Measurements from ENCODE around the gene ITCH. TPM values are rescaled to one million over a fixed set of nuclear protein-coding genes. Genes with fewer than 3 reads are reported as not detected.

The ITCH gene
- total RNA-seq, 1 experiment from 2014 or later, result 138 TPM

DNA sequence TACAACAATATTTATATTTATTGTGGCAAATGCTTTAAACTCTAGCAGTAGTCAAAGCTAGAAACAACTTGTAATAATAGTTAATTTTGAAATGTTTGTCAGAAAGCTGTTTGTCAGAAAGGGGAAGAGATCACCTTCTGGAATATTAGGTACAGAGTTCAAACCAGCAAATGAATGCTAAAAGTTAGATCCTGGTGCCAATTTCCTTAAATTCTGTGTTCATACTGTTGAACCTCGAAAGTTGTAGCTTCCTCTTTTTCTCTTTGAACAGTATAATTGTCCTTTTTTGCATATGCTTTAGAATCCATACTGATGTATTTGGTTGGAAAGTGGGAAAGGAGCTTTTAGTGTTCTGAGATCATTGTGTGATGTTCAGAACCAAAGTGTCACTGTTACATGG is 22.4 kb downstream of the ITCH start:
- H3K27me3 Mint-ChIP-seq (ENCODE audit: insufficient read depth, unreplicated experiment), result no peaks in the 10 kb centered on the region
- Histone ChIP-seq H3K27me3 (replicated peaks; ENCODE audit: control insufficient read depth, insufficient read depth, low read length) (no peaks in the 10 kb centered on the region), H3K36me3 (ENCODE audit: control insufficient read depth, insufficient read depth, low read length) (no peaks in the 10 kb centered on the region), H3K4me1 (peaks cover 41% of the 10 kb centered on the region), H3K4me3 (ENCODE audit: low read depth, low read length) (no peak overlapping the region), H3K9me3 (no peaks in the 10 kb centered on the region)
- H3K4me3 Mint-ChIP-seq (ENCODE audit: unreplicated experiment), result no peak overlapping the region
- intact Hi-C loops (cut with micrococcal nuclease; ENCODE audit: unreplicated experiment), result loop anchor here (5.0 kb wide), 1 partner anchor 73 kb away; no protein-coding TSS in a partner anchor
- BruUV-seq (replicated peaks), result no TSS peak
- peak overlapping the region; percentile 39 for H3K27ac Mint-ChIP-seq (ENCODE audit: unreplicated experiment)
- DNase-seq, result no peak
- H3K9me3 Mint-ChIP-seq (ENCODE audit: unreplicated experiment), result no peaks in the 10 kb centered on the region
- H3K4me1 Mint-ChIP-seq (ENCODE audit: low read depth, unreplicated experiment), result peaks cover 33% of the 10 kb centered on the region
- POLR2A ChIA-PET, result interaction anchor here (1.2 to 1.7 kb wide), 2 partner anchors 9 to 22 kb away, joined by 4 to 24 read pairs; partner anchors contain the start of gene ITCH
- CTCF ChIA-PET, result interaction anchor here (0.5 to 1.9 kb wide), 3 partner anchors 73 to 195 kb away, joined by 5 to 14 read pairs (median 5); no protein-coding TSS in a partner anchor
- peaks cover 97% of the 10 kb centered on the region for H3K36me3 Mint-ChIP-seq (ENCODE audit: insufficient read depth, unreplicated experiment)
- TF ChIP-seq, protein P1, sequence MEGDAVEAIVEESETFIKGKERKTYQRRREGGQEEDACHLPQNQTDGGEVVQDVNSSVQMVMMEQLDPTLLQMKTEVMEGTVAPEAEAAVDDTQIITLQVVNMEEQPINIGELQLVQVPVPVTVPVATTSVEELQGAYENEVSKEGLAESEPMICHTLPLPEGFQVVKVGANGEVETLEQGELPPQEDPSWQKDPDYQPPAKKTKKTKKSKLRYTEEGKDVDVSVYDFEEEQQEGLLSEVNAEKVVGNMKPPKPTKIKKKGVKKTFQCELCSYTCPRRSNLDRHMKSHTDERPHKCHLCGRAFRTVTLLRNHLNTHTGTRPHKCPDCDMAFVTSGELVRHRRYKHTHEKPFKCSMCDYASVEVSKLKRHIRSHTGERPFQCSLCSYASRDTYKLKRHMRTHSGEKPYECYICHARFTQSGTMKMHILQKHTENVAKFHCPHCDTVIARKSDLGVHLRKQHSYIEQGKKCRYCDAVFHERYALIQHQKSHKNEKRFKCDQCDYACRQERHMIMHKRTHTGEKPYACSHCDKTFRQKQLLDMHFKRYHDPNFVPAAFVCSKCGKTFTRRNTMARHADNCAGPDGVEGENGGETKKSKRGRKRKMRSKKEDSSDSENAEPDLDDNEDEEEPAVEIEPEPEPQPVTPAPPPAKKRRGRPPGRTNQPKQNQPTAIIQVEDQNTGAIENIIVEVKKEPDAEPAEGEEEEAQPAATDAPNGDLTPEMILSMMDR (IDR thresholded peaks at IDR 0.05; ENCODE audit: insufficient read depth in 1 of 2, low read depth in 1 of 2, low read length in 1 of 2, severe bottlenecking in 1 of 2, unreplicated experiment in 1 of 2), result no peak

DNA sequence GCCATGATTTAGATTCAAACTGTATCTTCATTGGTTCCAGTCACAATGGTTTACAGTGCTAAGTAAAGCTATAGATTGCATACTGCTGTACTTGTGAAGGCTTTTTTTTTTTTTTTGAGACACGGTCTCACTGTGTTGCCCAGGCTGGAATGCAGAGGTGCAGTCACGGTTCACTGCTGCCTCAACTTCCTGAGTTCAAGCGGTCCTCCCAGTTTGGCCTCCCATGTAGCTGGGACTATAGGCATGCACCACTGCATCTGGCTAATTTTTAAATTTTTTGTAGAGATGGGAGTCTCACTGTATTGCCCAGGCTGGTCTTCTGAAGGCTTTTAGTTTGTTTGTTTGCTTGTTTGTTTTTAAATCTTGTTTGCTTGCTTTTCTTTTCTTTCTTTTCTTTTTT is 24.9 kb downstream of the ITCH start:
- Mint-ChIP-seq H3K4me1 (ENCODE audit: low read depth, unreplicated experiment) (peaks cover 42% of the 10 kb centered on the region), H3K4me3 (ENCODE audit: unreplicated experiment) (no peak overlapping the region), H3K27me3 (ENCODE audit: insufficient read depth, unreplicated experiment) (no peaks in the 10 kb centered on the region), H3K27ac (ENCODE audit: unreplicated experiment) (peak overlapping the region; percentile 1), H3K36me3 (ENCODE audit: insufficient read depth, unreplicated experiment) (peaks cover 86% of the 10 kb centered on the region), H3K9me3 (ENCODE audit: unreplicated experiment) (no peaks in the 10 kb centered on the region)
- intact Hi-C loops (cut with micrococcal nuclease; ENCODE audit: unreplicated experiment), result loop anchor here (5.0 kb wide), 1 partner anchor 76 kb away; no protein-coding TSS in a partner anchor
- peaks cover 49% of the 10 kb centered on the region for H3K4me1 ChIP-seq
- no peaks in the 10 kb centered on the region for H3K36me3 ChIP-seq (ENCODE audit: control insufficient read depth, insufficient read depth, low read length)
- no peak overlapping the region for H3K4me3 ChIP-seq (ENCODE audit: low read depth, low read length)
- TF ChIP-seq, protein P1 (IDR thresholded peaks at IDR 0.05; ENCODE audit: insufficient read depth in 1 of 2, low read depth in 1 of 2, low read length in 1 of 2, severe bottlenecking in 1 of 2, unreplicated experiment in 1 of 2), result no peak
- ChIA-PET CTCF (interaction anchor here (0.6 to 1.6 kb wide), 3 partner anchors 16 to 116 kb away, joined by 3 to 15 read pairs (median 3); no protein-coding TSS in a partner anchor), POLR2A (interaction anchor here (0.8 kb wide), 1 partner anchor 25 kb away, joined by 3 read pairs; the partner anchor contains the start of gene ITCH)
- no TSS peak for BruUV-seq (replicated peaks)
- no peaks in the 10 kb centered on the region for H3K9me3 ChIP-seq
- DNase-seq, result peak in 1 of 2 experiments; percentile 41
- no peaks in the 10 kb centered on the region for H3K27me3 ChIP-seq (replicated peaks; ENCODE audit: control insufficient read depth, insufficient read depth, low read length)

DNA sequence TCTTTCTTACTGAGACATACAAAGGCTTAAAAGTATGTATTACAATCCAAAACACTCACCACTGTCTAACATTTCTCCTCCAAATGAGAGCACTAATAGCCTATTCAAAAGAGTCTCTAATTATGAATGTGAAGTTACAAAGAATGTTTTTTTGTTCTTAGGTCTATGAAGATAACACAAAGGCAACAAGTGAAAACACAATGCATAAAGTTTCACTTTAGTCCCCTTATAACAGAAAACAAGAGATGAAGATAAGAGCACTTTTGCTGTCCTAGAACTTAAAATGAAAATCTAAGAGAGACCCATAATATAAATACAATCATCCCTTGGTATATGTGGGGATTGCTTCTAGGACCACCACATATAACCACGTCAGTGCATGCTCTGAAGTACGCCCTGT is 25.6 kb downstream of the ITCH start:
- no peak for DNase-seq
- Histone ChIP-seq H3K9me3 (no peaks in the 10 kb centered on the region), H3K4me3 (ENCODE audit: low read depth, low read length) (no peak overlapping the region), H3K36me3 (ENCODE audit: control insufficient read depth, insufficient read depth, low read length) (no peaks in the 10 kb centered on the region), H3K27me3 (replicated peaks; ENCODE audit: control insufficient read depth, insufficient read depth, low read length) (no peaks in the 10 kb centered on the region), H3K4me1 (peaks cover 49% of the 10 kb centered on the region)
- intact Hi-C loops (cut with micrococcal nuclease; ENCODE audit: unreplicated experiment), result loop anchor here (5.0 kb wide), 1 partner anchor 76 kb away; no protein-coding TSS in a partner anchor
- H3K4me3 Mint-ChIP-seq (ENCODE audit: unreplicated experiment), result no peak overlapping the region
- TF ChIP-seq, protein P1 (IDR thresholded peaks at IDR 0.05; ENCODE audit: insufficient read depth in 1 of 2, low read depth in 1 of 2, low read length in 1 of 2, severe bottlenecking in 1 of 2, unreplicated experiment in 1 of 2), result no peak
- no peaks in the 10 kb centered on the region for H3K9me3 Mint-ChIP-seq (ENCODE audit: unreplicated experiment)
- peaks cover 86% of the 10 kb centered on the region for H3K36me3 Mint-ChIP-seq (ENCODE audit: insufficient read depth, unreplicated experiment)
- ChIA-PET POLR2A (no interaction called here), CTCF (interaction anchor here (1.6 kb wide), 1 partner anchor 76 kb away, joined by 15 read pairs; no protein-coding TSS in a partner anchor)
- TSS peak; percentile 1 for BruUV-seq (replicated peaks)
- no peaks in the 10 kb centered on the region for H3K27me3 Mint-ChIP-seq (ENCODE audit: insufficient read depth, unreplicated experiment)
- H3K4me1 Mint-ChIP-seq (ENCODE audit: low read depth, unreplicated experiment), result peaks cover 47% of the 10 kb centered on the region
- H3K27ac Mint-ChIP-seq (ENCODE audit: unreplicated experiment), result no peak overlapping the region
